ENCODE measurements around the gene EPHB1.

- TF ChIP-seq ZNF274 (IDR thresholded peaks at IDR 0.05; ENCODE audit: low read depth, low read length) = no peak
- TF ChIP-seq YY1 (IDR thresholded peaks at IDR 0.05; ENCODE audit: insufficient read depth, insufficient read length) = no peak
- TF ChIP-seq SUZ12 (IDR thresholded peaks at IDR 0.05; ENCODE audit: extremely low read depth, insufficient read depth, insufficient read length) = no peak
These were observed 256.4 kb downstream of the EPHB1 start for GRCh38 chr3:135051409-135051973.

Data from NT2/D1 (cell line).